HG03571 (cell line): ENCODE measurements around the gene TMEM108.
"Not testable (repeated sequence)": the region's sequence is repeated elsewhere in the genome, so short reads cannot be mapped to it uniquely, and the experiment has no call there.

Experiments used
- ATAC-seq: cut with Tn5 transposase; IDR thresholded peaks from one replicate; pipeline ENCODE4 v1.9.1; 2021; ENCODE audit not compliant: unreplicated experiment

Gene TMEM108

DNA sequence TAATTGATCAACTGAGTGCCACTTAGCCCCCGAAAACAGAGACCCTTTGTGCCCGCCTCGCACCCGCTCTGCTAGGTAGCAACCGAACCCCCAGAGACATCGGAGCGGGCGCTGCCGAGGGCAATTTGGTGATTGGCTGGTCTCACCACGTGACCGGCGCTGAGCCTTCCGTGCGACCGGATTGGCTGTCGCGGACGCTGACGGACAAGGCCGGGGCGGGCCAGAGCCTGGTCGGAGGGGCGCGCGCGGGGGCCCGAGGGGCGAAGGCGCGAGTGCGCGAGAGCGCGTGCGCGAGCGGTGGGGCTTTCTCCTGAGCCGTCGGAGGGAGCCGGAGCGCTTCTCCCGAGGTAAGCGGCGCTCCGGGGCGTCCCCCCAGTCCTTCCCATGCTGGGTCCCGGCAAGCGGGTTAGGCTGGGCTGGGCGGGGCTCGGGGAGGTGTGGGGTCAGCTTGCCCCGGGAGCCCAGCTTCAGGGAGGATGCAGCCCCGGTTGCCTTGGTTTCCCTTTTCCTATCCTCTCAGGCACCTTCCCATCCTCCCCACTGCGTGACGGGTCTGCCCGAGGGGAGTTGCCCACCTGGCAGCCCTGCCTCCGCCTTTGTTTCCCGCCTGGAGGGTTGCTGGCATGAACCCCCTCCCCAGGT is at the start of gene TMEM108:
Gene TMEM108, plus strand, starts transcription at position 303 of the 642 bp plus-strand sequence.
- no peak for ATAC-seq

DNA sequence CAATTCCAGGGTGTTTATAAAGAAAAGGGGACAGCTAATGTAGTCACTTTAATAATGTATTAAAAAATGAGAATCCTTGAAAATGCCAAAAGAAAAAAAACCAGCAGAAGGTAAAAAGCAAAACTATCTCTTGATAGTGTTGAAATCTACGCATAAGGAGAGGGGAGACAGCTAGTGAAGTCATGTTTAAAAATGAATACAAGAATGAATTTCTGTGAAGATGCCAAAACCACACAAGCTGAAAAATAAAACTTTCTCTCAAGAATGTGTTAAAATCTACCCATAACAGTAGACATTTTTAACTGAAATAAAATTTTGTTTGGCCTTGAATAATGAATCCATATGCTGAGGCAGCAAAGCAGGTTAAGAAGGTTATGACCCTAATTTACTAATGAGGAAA is 42.2 kb upstream of the TMEM108 start:
- no peak for ATAC-seq

DNA sequence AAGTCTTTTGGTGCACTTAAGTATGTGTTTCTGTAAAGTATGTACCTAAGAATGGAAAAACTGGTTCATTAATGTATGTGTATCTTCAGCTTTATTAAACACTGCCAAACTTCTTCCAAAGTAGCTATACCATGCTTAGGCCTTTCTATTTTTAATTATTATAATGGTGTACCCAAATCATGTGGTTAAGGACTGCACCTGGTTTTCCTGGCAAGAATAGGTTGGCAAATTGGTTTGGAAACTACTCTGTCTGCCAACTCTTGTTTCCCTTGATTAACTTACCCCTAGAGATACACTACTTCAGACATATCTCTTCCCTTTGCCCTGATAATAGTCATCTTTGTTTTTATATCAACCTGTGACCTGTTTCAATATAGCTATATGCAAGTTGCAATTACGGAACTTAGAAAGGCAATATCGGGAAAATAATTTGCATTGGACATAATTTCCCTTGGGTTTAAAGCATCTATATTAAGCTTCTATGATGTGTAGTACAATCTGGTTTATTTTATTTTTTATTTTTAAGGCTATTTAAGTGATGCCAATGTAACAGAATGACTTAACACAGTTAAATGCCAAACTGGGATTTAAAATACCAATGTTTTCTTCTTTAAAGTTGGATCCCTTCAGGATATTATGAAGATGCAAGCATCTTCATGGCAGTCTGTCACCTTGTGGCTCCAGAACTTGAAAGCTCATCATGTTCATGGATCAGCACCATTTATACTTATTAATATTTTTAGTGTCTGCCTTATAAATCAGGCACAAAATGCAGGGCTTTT is 40.6 kb upstream of the TMEM108 start:
- no peak for ATAC-seq

DNA sequence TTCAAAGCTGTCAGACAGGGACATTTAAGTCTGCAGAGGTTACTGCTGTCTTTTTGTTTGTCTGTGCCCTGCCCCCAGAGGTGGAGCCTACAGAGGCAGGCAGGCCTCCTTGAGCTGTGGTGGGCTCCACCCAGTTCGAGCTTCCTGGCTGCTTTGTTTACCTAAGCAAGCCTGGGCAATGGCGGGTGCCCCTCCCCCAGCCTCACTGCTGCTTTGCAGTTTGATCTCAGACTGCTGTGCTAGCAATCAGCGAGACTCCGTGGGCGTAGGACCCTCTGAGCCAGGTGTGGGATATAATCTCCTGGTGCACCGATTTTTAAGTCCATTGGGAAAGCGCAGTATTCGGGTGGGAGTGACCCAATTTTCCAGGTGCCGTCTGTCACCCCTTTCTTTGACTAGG is 33.2 kb upstream of the TMEM108 start:
- not testable (repeated sequence) for ATAC-seq

DNA sequence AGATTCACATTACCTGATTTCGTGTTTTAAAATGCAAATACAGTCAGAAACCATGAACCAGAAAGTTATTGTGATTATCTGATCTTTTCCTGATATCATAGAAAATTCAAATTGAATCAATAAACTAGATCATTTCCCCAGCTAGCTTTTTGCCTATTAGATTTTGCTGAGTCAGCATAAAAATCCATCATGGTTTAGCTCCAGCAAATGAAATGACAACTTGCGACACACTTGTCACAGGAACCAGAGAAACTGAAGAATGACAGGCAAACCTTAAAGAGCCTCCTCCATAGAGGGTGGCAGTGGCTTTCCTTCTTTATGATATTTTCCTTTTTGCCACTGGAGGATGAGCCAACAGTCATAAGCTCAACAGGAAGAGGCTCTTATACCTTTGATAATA is 30.6 kb upstream of the TMEM108 start:
- no peak for ATAC-seq

DNA sequence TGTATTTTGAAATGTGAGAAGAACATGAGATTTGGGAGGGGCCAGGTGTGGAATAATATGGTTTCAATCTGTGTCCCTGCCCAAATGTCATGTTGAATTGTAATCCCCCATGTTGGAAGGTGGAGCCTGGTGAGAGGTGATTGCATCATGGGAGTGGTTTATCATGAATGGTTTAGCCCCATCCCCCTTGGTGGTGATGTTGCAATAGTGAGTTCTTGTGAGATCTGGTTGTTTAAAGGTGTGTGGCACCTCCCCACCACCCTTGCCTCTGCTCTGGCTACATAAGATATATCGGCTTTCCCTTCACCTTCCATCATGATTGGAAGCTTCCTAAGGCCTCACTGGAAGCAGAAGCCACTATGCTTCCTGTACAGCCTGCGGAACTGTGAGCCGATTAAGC is 23.9 kb upstream of the TMEM108 start:
- ATAC-seq, result no peak

DNA sequence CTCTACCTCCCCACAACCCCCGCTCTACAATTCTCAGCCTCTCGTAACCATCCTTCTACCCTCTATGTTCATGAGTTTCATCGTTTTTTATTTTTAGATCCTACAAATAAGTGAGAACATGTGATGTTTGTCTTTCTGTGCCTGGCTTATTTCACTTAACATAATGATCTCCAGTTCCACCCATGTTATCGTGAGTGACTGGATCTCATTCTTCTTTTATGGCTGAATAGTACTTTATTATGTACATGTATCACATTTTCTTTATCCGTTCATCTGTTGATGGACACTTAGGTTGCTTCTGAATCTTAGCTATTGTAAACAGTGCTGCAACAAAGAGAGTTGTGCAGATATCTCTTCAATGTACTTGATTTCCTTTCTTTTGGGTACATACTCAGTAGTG is 22.6 kb upstream of the TMEM108 start:
- ATAC-seq, result not testable (repeated sequence)

DNA sequence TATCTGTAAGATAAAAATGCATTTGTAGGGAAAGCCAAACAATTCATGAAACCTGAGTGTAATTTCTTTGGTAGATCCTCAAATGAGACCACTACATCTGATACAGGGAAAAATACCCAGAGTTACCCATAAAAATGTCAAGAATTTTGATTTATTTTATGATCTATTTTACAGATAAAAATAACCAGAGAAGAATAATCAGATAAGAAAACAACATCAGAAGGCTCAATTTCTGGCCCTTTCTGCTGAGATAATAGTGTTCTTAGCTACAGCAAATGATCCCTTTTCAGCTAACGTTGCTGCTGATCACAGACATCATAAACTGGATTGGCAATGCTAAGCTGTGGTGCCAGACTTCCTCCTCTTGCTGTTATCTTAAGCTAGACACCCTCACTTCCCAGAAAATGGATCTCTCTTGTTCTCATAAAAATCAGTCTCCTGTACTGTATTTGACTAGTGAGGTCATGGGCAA is 21.3 kb upstream of the TMEM108 start:
- no peak for ATAC-seq

DNA sequence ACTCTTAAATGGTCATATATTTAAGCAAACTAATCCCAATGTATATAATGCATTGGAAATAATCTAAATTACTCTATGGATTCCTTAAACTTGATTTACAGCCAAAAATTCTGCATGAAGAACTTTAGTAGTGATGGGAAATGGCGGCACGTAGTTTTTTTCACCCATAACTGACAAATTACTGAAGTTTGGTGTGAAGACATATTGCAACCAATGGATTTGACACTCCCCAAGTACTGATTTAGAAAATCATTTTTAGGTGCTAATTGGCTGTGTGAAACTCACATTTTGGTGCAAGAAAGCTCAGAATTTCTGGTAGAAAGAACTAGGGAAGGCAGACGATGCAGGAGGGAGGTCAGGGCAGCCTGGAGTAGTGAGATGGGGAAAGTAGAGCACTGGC is 19.3 kb upstream of the TMEM108 start:
- no peak for ATAC-seq

DNA sequence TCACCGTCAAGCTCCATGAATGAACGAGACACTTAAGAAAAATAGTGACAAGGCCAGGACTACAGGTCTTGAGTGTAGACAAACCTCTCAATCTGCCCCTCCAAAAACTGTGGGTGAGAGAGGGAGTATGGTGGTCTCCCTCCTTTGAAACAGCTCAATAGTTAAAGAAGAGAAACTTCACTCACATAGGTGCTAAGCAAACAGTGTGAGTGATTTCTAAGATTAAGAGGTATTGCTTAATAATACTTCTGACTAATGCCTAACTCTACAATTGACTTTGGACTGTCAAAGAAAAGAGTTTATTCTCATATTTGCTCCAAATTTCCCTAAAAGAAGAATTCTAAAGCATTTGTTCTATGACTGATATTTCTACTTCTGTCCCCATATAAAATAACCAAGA is 17.0 kb upstream of the TMEM108 start:
- no peak for ATAC-seq

DNA sequence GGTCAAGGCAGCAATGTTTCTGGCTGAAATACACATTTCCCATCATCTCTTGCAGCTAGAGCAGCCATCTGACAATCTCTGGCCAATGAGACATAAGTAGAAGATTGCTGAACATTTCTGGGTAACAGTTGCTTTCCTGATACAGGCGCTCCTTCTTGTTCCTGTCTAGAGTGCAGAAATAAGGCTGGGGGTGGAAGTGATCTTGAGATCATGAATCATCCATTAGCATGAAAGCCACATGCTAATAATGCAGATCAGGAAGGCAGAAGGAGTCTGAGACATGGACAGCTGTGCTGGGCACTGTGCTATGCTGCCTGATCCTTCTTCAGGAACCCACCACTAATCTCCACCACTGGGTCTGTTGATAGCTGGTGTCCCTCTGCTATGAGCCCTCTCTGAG is 14.8 kb upstream of the TMEM108 start:
- no peak for ATAC-seq

DNA sequence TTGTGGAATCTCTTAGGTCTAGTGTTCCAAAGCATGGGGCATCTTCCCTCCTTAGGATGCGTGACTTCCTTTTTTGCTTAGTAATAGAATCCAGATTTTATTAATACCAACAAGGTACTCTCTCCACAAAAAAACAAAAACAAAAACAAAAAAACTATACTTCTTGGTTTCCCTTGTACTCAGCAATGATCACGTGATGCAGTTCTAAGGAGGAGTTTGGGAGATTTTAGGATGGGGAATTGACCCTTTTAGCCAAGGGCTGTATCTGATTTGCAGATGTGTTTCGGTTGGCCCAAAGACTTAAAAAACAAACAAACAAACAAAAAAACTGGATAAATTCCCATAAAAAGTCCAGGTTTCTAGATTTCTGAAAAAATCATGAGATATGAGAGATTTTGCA is 12.6 kb upstream of the TMEM108 start:
- ATAC-seq, result no peak

DNA sequence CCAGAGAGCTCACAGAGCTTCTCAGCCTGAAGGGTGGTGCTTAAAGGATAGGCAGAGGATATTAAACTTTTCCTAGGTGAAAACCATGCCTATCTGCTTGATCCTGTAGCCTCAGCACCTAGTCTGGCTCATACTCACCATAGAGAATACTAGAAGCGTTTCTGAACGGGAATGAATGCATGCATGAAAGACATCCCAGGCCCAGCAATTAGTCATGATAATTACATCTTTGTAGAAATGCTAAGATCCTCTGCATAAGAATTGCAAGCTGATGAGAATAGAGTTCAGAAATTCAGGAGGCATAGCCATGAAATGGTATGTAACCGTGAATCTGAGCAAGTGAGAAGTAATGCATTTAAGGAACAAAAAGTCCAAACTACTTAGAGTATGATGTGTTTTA is 5.9 kb upstream of the TMEM108 start:
- no peak for ATAC-seq

DNA sequence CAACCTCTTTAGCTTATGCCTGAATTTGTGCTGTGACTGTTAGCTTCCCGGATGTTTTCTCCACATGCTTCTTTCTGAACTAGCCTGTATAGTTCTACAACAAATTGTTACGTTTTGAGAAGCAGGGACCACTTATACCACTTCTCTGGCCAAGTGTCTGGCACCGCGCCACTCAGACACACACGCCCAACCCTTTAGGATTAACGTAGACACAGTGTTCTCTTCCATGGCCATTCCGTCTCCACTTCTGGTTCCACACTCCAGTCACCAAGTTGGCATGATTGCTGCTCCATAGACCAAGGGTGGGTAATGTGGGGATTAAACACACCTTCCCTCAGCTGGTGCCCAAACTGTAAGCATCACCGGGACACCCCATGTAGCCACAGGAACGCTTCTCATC is 755 bp upstream of the TMEM108 start:
- no peak for ATAC-seq

DNA sequence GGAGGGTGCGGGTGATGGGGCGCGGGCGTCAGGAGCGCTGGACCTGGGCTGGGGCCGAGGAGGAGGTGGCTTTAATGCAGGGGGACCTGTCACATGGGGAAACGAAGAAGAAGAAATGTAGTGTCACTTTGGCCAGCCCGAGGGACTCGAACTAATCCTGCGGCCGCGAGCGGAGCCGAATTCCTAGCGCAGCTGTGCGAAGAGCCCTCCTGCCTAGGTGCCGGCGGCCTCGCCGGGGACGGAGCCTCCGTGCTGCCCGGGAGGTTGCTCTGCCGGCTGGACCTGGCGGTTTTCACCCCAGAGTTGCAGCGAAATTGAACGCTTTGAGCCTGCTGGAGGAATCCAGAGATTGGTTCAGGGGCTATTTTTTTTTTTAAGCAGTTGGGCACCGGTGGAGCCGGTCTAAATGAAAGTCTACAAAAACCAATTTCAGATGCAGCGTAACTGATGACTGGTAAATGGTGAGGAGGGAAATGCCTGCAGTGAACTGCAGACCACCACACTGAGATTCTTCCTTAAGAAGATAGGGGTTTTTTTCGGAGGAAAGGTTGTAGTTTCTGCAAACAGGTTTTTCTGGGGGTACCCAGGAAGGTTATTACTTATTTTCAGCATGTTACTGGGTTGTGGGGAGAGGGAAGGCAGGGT is 662 bp downstream of the TMEM108 start:
- no peak for ATAC-seq

DNA sequence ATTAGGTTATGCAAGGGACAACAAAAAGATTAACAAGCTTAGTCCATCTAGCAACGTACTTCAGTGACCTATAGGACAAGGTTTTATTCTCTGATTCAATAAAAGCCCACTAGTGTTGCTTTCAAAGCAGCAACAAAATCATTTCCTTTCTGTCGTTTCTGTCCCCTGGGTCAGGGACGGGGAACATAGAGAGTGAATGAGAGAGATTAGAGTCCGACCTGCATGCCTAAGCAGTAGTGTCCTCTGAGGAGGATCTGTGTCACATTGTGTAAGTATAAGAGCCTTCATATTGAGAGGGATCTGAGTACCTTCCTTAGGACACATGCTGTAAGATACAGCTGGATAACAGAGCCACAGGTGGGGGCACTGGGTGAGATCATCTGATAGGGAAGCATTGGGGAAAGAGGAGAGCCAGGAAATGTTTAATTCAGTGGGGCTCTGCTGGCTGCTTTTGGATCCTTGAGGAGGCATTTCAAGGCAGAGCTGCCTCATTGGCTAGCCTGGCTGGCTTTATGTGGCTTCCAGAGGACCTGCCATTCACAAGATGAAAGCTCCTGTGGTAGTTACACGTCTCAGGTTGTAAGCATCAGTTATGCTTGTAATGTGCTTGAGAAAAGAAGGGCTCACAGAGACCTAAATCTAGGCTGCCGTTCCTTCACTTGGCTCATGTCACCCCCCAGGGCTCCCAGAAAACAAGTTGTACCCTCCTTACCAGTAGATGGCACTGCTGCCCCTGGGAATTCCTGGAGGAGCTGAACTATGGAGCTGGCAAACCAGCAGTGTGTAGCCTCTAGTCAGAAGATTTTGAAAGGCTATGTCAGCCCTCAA is 2.7 kb downstream of the TMEM108 start:
- no peak for ATAC-seq

DNA sequence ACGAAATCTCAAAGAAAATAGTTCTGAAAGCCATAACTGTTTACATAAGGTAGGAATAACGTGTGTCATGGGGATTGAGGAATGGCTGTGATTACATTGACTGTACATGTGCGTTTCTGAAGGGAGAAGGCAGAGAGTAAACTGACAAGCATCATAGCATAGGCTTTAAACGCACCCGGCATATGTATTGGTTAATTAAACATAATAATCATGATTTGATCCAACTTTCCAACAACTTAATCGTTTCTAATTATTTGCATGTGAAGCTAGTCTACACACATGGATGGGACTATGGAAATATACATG is 3.3 kb downstream of the TMEM108 start:
- ATAC-seq, result no peak

DNA sequence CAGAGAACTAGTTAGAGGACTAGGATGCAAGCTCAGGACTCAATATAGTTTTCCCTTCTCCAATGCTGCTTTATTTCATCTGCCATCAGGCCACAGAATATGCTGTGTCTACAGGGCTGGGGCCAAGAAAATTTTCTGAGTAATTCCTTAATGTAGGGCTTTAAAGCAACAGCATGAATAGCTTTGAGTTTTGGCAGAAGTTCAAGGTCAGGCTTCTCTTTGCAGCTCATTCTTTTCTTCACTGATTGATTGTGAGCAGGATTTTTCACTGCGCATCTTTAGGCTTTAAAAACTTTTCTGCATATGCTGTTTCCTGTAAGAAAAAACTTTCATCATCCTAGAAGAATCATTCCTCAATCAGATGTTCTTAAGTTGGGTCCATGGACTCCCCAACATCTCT is 4.6 kb downstream of the TMEM108 start:
- ATAC-seq, result no peak

DNA sequence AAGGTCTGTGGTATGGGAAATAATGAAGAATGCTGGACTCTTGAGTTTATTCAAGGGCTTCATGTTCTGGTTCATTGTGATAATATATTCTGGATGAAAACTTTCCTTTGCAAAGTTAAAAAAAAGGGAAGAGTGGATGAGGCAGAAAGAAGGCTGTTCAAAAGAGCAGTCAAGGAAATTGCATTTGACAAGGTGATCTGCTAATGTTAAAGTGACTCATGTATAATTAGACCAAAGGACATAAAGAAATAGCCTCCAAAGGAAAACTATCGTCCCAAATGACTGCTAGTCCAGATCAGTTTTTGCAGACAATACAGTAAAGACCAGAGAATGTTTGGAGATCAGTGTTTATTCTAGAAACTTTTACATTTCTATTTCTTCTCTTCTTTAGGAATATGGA is 9.8 kb downstream of the TMEM108 start:
- ATAC-seq, result no peak

DNA sequence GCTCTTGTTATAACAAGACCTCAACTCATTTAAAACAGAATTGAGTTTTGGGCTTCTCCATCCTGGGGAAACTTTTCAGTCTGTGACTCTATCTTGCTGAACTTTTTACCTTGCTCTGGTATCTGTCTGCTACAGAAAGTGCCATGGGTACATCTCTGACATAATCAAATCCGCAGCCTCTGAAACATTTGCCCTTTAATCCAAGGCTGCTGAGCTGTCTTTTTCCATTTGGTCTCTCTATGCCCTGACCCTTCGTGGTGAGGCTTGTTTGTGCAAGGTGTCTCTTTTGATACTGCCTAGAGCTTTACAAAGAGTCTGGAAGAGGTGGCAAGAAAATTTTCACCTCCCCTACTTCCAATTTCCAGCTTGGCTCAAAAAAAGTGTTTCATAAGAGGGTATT is 11.3 kb downstream of the TMEM108 start:
- ATAC-seq, result no peak

DNA sequence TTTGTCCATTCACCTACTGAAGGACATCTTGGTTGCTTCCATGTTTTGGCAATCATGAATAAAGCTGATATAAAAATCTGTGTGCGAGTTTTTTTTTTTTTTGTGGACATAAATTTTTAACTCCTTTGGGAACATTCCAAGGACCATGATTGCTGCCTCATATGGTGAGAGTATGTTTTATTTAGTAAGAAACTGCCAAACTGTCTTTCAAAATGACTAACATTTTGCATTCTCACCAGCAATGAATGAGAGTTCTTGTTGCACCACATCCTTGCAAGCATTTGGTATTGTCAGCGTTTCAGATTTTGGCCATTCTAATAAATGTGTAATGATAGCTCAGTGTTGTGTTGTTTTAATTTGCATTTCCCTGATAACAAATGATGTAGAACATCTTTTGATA is 12.7 kb downstream of the TMEM108 start:
- ATAC-seq, result no peak

DNA sequence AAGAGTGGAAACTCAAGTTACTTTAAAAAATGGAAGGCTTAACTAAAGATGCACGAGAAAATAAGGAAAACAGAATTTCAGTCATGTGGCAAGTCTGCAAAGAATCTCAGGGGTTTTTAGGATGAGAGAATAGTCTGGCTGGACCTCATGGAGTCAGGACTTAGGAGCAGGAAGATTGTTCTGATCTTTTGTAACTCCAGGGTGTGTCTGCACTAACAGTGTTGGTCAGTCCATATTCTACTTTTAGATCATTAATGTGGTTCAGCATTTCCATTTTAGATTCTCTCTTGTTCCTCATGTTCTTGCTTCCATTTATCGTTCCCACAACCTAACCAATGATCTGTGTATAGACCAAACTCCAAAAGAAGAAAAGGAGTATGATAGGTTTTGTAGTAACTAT is 15.3 kb downstream of the TMEM108 start:
- no peak for ATAC-seq
